ENCODE results near the gene CFAP74.

CFAP74 gene

GRCh38 chr1:2020310-2020655 is 16.7 kb upstream of the CFAP74 start:
- no peak for DNase-seq

- DNase-seq: no peak
Measured at GRCh38 chr1:2019571-2020309, 16.2 kb upstream of the CFAP74 start.

- DNase-seq: no peak
Measured at GRCh38 chr1:2019172-2019543, 15.6 kb upstream of the CFAP74 start, which contains the start of gene GABRD. Gene GABRD, plus strand, starts transcription at chr1:2019345. Its CDS starts 79 bp downstream, at chr1:2019424.

- DNase-seq: no peak
Measured at GRCh38 chr1:2018217-2019171, 14.9 kb upstream of the CFAP74 start.

GRCh38 chr1:2016123-2016522 is 12.5 kb upstream of the CFAP74 start:
- no peak for DNase-seq

GRCh38 chr1:2014741-2015735 is 11.5 kb upstream of the CFAP74 start:
- no peak for DNase-seq

- DNase-seq: no peak
Measured at GRCh38 chr1:2014181-2014580, 10.6 kb upstream of the CFAP74 start.

GRCh38 chr1:2009101-2010053 is 5.8 kb upstream of the CFAP74 start:
- DNase-seq: no peak

GRCh38 chr1:2004856-2005255 is 1.3 kb upstream of the CFAP74 start:
- DNase-seq: no peak

- DNase-seq: no peak
Measured at GRCh38 chr1:2001773-2002411, 1.7 kb downstream of the CFAP74 start.

GRCh38 chr1:2000850-2001249 is 2.7 kb downstream of the CFAP74 start:
- no peak for DNase-seq

GRCh38 chr1:2000432-2000831 is 3.2 kb downstream of the CFAP74 start:
- DNase-seq: no peak

- DNase-seq: no peak
Measured at GRCh38 chr1:1997576-1997975, 6.0 kb downstream of the CFAP74 start.

GRCh38 chr1:1996207-1996651 is 7.4 kb downstream of the CFAP74 start:
- DNase-seq: no peak

- no peak for DNase-seq
Measured at GRCh38 chr1:1994536-1994935, 9.1 kb downstream of the CFAP74 start.

- no peak for DNase-seq
Measured at GRCh38 chr1:1990222-1990621, 13.4 kb downstream of the CFAP74 start.

- no peak for DNase-seq
Measured at GRCh38 chr1:1989789-1990188, 13.8 kb downstream of the CFAP74 start.

GRCh38 chr1:1989102-1989542 is 14.5 kb downstream of the CFAP74 start:
- DNase-seq: no peak

- DNase-seq: no peak
Measured at GRCh38 chr1:1988061-1988945, 15.3 kb downstream of the CFAP74 start.

- DNase-seq: no peak
Measured at GRCh38 chr1:1987142-1987510, 16.5 kb downstream of the CFAP74 start.

All from activated CD4-positive, CD25-positive, alpha-beta regulatory T cell treated with anti-CD3 and anti-CD28 coated beads, Interleukin-2, amount 50 U/mL, for 72 hours (primary cell).